Effector memory CD4-positive, alpha-beta T cell (primary cell): ENCODE measurements around the gene ASCL5.

Experiments used
- DNase-seq, 3 donors: peaks; one replicate each; pipeline ENCODE4 v3.0.0-alpha.2; 2020
- H3K27ac ChIP-seq: 2 replicates; pipeline ENCODE4 v1.7.0; 2013; ENCODE audit warnings: mild to moderate bottlenecking, low read length, moderate library complexity; ENCODE audit not compliant: insufficient read depth, poor library complexity, severe bottlenecking
- H3K27me3 ChIP-seq: replicated peaks from 2 replicates; pipeline ENCODE4 v1.7.0; 2013; ENCODE audit warnings: mild to moderate bottlenecking, low read length; ENCODE audit not compliant: insufficient read depth, control insufficient read depth, poor library complexity, severe bottlenecking
- H3K36me3 ChIP-seq: 2 replicates; pipeline ENCODE4 v1.7.0; 2013; ENCODE audit warnings: mild to moderate bottlenecking, low read length, moderate library complexity; ENCODE audit not compliant: control insufficient read depth, insufficient read depth
- H3K4me1 ChIP-seq: 2 replicates; pipeline ENCODE4 v1.7.0; 2013; ENCODE audit warnings: low read length, mild to moderate bottlenecking; ENCODE audit not compliant: control insufficient read depth, insufficient read depth, poor library complexity, severe bottlenecking
- H3K4me3 ChIP-seq: 2 replicates; pipeline ENCODE4 v1.7.0; 2013; ENCODE audit warnings: low read length, low read depth, mild to moderate bottlenecking; ENCODE audit not compliant: insufficient read depth, poor library complexity, severe bottlenecking
- H3K9me3 ChIP-seq: 2 replicates; pipeline ENCODE4 v1.7.0; 2013; ENCODE audit warnings: mild to moderate bottlenecking, low read length, moderate library complexity; ENCODE audit not compliant: control insufficient read depth
- total RNA-seq, 3 donors: gene quantifications; one replicate each; lab custom pipeline; 2026; lab: John Stamatoyannopoulos, UW

Gene ASCL5
- total RNA-seq = 0 to 0.19 (median 0.17) reads per million in 3 donors

GRCh38 chr1:201126832-201127754, at the start of gene ASCL5:
TSS of gene ASCL5 (minus strand) at chr1:201127184. CDS start at chr1:201115372, 11,812 bp downstream.
- Histone ChIP-seq H3K36me3 (no peaks in the 10 kb centered on the region), H3K27ac (no peak within 1 kb of the TSS), H3K4me3 (no peak within 1 kb of the TSS), H3K4me1 (no peaks in the 10 kb centered on the region), H3K27me3 (no peaks in the 10 kb centered on the region), H3K9me3 (no peaks in the 10 kb centered on the region)
- no peak for DNase-seq

- DNase-seq = no peak
- H3K27me3 ChIP-seq = no peaks in the 10 kb centered on the region
- H3K27ac ChIP-seq = no peak overlapping the region
- H3K4me3 ChIP-seq = no peak overlapping the region
- H3K4me1 ChIP-seq = peaks cover 3% of the 10 kb centered on the region
- H3K9me3 ChIP-seq = no peaks in the 10 kb centered on the region
- no peaks in the 10 kb centered on the region for H3K36me3 ChIP-seq
Observed at GRCh38 chr1:201175820-201176500, 49.0 kb upstream of the ASCL5 start.

- Histone ChIP-seq H3K36me3 (no peaks in the 10 kb centered on the region), H3K27me3 (no peaks in the 10 kb centered on the region), H3K4me1 (peaks cover 9% of the 10 kb centered on the region), H3K4me3 (no peak overlapping the region), H3K27ac (no peak overlapping the region), H3K9me3 (no peaks in the 10 kb centered on the region)
- DNase-seq = no peak
Observed at GRCh38 chr1:201173736-201174135, 46.8 kb upstream of the ASCL5 start.

GRCh38 chr1:201172999-201173610, 46.1 kb upstream of the ASCL5 start:
- Histone ChIP-seq H3K4me3 (no peak overlapping the region), H3K27ac (no peak overlapping the region), H3K27me3 (no peaks in the 10 kb centered on the region), H3K4me1 (peaks cover 9% of the 10 kb centered on the region), H3K36me3 (no peaks in the 10 kb centered on the region), H3K9me3 (no peaks in the 10 kb centered on the region)
- no peak for DNase-seq

- Histone ChIP-seq H3K4me3 (no peak overlapping the region), H3K27me3 (no peaks in the 10 kb centered on the region), H3K4me1 (peaks cover 9% of the 10 kb centered on the region), H3K36me3 (no peaks in the 10 kb centered on the region), H3K27ac (no peak overlapping the region), H3K9me3 (no peaks in the 10 kb centered on the region)
- DNase-seq = no peak
Observed at GRCh38 chr1:201172326-201172725, 45.3 kb upstream of the ASCL5 start.

GRCh38 chr1:201171063-201172036, 44.4 kb upstream of the ASCL5 start:
- Histone ChIP-seq H3K4me1 (peaks cover 9% of the 10 kb centered on the region), H3K4me3 (peak overlapping the region; percentile 68), H3K27me3 (no peaks in the 10 kb centered on the region), H3K36me3 (no peaks in the 10 kb centered on the region), H3K27ac (peak overlapping the region; percentile 39), H3K9me3 (no peaks in the 10 kb centered on the region)
- DNase-seq = peak; percentile 14 to 23 (median 18)

- Histone ChIP-seq H3K27ac (peak overlapping the region; percentile 39), H3K4me3 (peak overlapping the region; percentile 68), H3K4me1 (peaks cover 9% of the 10 kb centered on the region), H3K9me3 (no peaks in the 10 kb centered on the region), H3K27me3 (no peaks in the 10 kb centered on the region), H3K36me3 (no peaks in the 10 kb centered on the region)
- DNase-seq = peak; percentile 57 to 71 (median 61)
Observed at GRCh38 chr1:201170533-201171062, 43.6 kb upstream of the ASCL5 start.

GRCh38 chr1:201169971-201170532, 43.1 kb upstream of the ASCL5 start:
- H3K4me3 ChIP-seq = no peak overlapping the region
- DNase-seq = no peak
- no peaks in the 10 kb centered on the region for H3K27me3 ChIP-seq
- H3K27ac ChIP-seq = no peak overlapping the region
- H3K36me3 ChIP-seq = no peaks in the 10 kb centered on the region
- H3K4me1 ChIP-seq = peaks cover 9% of the 10 kb centered on the region
- H3K9me3 ChIP-seq = no peaks in the 10 kb centered on the region

GRCh38 chr1:201169203-201169602, 42.2 kb upstream of the ASCL5 start:
- Histone ChIP-seq H3K27ac (no peak overlapping the region), H3K9me3 (no peaks in the 10 kb centered on the region), H3K4me1 (peaks cover 9% of the 10 kb centered on the region), H3K36me3 (no peaks in the 10 kb centered on the region), H3K4me3 (no peak overlapping the region), H3K27me3 (no peaks in the 10 kb centered on the region)
- no peak for DNase-seq
